KMS-11 (cell line): ENCODE data around the gene CFAP46.

ENCODE experiments used
- H2AFZ ChIP-seq: fragments of 200-600 bp; sonication (generic); 2 replicates; pipeline ENCODE4 v1.6.1; 2016; ENCODE audit warnings: antibody characterized with exemption, mixed run types, low read depth
- H3K27ac ChIP-seq: fragments of 200-600 bp; sonication (generic); 2 replicates; pipeline ENCODE4 v1.6.1; 2016; ENCODE audit warnings: mild to moderate bottlenecking, mixed run types
- H3K27me3 ChIP-seq: fragments of 200-600 bp; sonication (generic); 2 replicates; pipeline ENCODE4 v1.6.1; 2017; ENCODE audit warnings: mild to moderate bottlenecking, low read depth, mixed run types, moderate library complexity; ENCODE audit not compliant: insufficient read depth
- H3K36me3 ChIP-seq: fragments of 200-600 bp; sonication (generic); 2 replicates; pipeline ENCODE4 v1.6.1; 2017; ENCODE audit warnings: mild to moderate bottlenecking, mixed run types; ENCODE audit not compliant: insufficient read depth
- H3K4me1 ChIP-seq: fragments of 200-600 bp; sonication (generic); 2 replicates; pipeline ENCODE4 v1.6.1; 2016; ENCODE audit warnings: mild to moderate bottlenecking, low read depth, mixed run types; ENCODE audit not compliant: poor library complexity, severe bottlenecking
- H3K4me2 ChIP-seq: fragments of 200-600 bp; sonication (generic); 2 replicates; pipeline ENCODE4 v1.7.0; 2016; ENCODE audit warnings: mild to moderate bottlenecking, mixed run types
- H3K4me3 ChIP-seq: fragments of 200-600 bp; sonication (generic); IDR thresholded peaks from 2 replicates; pipeline ENCODE4 v1.6.1; 2017; ENCODE audit warnings: low read depth, low read length, mixed read lengths; ENCODE audit not compliant: insufficient read depth
- H3K79me2 ChIP-seq: fragments of 200-600 bp; sonication (generic); 2 replicates; pipeline ENCODE4 v1.6.1; 2016; ENCODE audit warnings: low read depth, mixed run types; ENCODE audit not compliant: insufficient read depth
- H3K9ac ChIP-seq: fragments of 200-600 bp; sonication (generic); 2 replicates; pipeline ENCODE4 v1.6.1; 2016; ENCODE audit warnings: mild to moderate bottlenecking, mixed run types
- H4K20me1 ChIP-seq: fragments of 200-600 bp; sonication (generic); 2 replicates; pipeline ENCODE4 v1.6.1; 2016; ENCODE audit warnings: mild to moderate bottlenecking, mixed run types; ENCODE audit not compliant: insufficient read depth
- CTCF ChIP-seq: fragments of 200-600 bp; sonication (generic); conservative IDR thresholded peaks from 2 replicates; pipeline ENCODE4 v1.6.1; 2017; ENCODE audit warnings: low read depth, mild to moderate bottlenecking, antibody characterized with exemption, low read length, moderate library complexity, mixed read lengths

The CFAP46 gene

GRCh38 chr10:132770061-132771021 is 172.0 kb downstream of the CFAP46 start:
- no peaks in the 10 kb centered on the region for H3K36me3 ChIP-seq
- no peaks in the 10 kb centered on the region for H4K20me1 ChIP-seq
- no peak overlapping the region for H3K9ac ChIP-seq
- no peaks in the 10 kb centered on the region for H3K27me3 ChIP-seq
- no peak overlapping the region for H3K27ac ChIP-seq
- no peaks in the 10 kb centered on the region for H3K4me1 ChIP-seq
- no peak overlapping the region for H3K4me3 ChIP-seq
- no peaks in the 10 kb centered on the region for H3K79me2 ChIP-seq
- H2AFZ ChIP-seq: no peak overlapping the region
- no peak for TF ChIP-seq CTCF
- no peak overlapping the region for H3K4me2 ChIP-seq

DNA sequence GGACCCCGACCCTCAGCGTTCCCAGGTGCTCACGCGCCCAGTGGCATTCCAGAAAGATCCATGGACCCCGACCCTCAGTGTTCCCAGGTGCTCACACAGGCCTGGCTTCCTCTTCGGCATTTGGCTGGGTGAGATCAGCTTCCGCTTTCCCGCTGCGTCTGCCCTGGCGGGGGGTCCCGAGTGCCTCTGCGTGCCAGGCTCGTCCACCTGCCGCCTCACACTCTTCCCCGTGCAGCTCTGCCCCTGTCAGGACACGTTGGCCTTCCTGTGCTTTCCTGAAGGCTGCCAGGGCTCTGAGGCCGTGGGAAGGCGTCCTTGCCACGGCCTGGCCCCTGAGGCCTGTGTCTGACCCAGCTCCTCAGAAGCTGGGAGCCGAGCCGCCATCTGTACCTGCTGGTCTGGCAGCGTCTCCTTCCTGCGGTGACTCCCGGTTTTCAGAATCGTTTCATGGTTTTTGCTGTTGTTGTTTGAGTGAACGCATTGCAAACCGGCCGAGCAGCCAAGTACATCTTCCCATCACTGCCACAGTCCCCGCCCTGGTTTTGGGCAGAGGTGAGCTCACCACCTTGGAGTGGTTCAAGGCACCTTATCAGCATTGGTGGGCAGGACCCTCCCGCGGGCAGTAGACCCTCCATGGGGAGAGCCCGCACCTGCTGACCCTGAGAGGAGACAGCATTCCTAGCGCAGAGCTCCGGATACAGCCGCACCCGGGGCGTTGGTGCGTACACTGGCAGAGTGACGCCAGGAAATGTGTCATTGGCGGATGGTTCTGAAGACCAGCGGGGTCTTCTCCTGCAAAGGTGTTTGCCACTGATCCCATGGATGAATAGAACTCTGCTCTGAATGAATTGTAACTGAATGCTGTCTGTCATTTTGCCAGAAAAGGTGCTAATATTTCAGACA is 173.8 kb downstream of the CFAP46 start:
- no peak for TF ChIP-seq CTCF
- no peaks in the 10 kb centered on the region for H3K27me3 ChIP-seq
- H3K27ac ChIP-seq: no peak overlapping the region
- no peak overlapping the region for H2AFZ ChIP-seq
- no peaks in the 10 kb centered on the region for H3K36me3 ChIP-seq
- no peak overlapping the region for H3K4me2 ChIP-seq
- no peaks in the 10 kb centered on the region for H4K20me1 ChIP-seq
- no peak overlapping the region for H3K9ac ChIP-seq
- no peak overlapping the region for H3K4me3 ChIP-seq
- no peaks in the 10 kb centered on the region for H3K4me1 ChIP-seq
- no peaks in the 10 kb centered on the region for H3K79me2 ChIP-seq

DNA sequence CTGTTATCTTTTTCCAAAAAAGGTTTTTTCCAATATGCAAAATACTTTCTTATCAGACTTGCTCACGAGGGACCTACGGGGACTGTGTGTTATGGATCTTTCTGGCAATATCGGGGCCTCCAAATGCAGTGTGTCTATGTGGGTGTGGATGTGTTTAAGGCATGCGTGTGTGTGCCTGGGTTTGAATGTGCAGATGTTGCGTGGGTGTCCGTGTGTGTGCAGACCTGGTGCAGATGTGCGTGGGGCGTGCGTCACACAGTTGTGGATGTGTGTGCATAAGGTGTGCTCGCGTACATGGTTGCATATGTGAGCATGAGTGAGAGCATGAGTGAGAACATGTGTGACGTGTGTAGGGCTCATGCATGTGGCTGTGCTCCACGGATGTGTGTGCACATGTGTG is 176.1 kb downstream of the CFAP46 start:
- no peak overlapping the region for H3K4me2 ChIP-seq
- H3K4me3 ChIP-seq: no peak overlapping the region
- no peaks in the 10 kb centered on the region for H3K79me2 ChIP-seq
- no peak overlapping the region for H3K9ac ChIP-seq
- TF ChIP-seq CTCF: no peak
- H4K20me1 ChIP-seq: no peaks in the 10 kb centered on the region
- H3K4me1 ChIP-seq: no peaks in the 10 kb centered on the region
- no peaks in the 10 kb centered on the region for H3K27me3 ChIP-seq
- no peaks in the 10 kb centered on the region for H3K36me3 ChIP-seq
- no peak overlapping the region for H2AFZ ChIP-seq
- H3K27ac ChIP-seq: no peak overlapping the region

- Histone ChIP-seq H3K4me2 (no peak overlapping the region), H3K9ac (no peak overlapping the region), H3K79me2 (no peaks in the 10 kb centered on the region), H3K27ac (no peak overlapping the region), H3K36me3 (no peaks in the 10 kb centered on the region), H3K4me3 (no peak overlapping the region), H2AFZ (no peak overlapping the region), H4K20me1 (no peaks in the 10 kb centered on the region), H3K4me1 (no peaks in the 10 kb centered on the region), H3K27me3 (no peaks in the 10 kb centered on the region)
- no peak for TF ChIP-seq CTCF
Observed at GRCh38 chr10:132765435-132765834, 176.9 kb downstream of the CFAP46 start.
